HepG2 (cell line): ENCODE measurements around the gene CDK12. TPM values are rescaled to one million over a fixed set of nuclear protein-coding genes. Genes with fewer than 3 reads are reported as not detected.

Experiments
- FOXA1 ChIP-seq, 2 experiments: fragments of 450-650 bp in 1 of 2; sonication (generic) in 1 of 2; formaldehyde crosslinking in 1 of 2; IDR thresholded peaks; 2 replicates each; pipeline versions ENCODE4 v1.4.0 to v1.6.1; 2016 to 2020; ENCODE audit warnings: missing genetic modification reagents in 1 of 2
- GFI1 ChIP-seq: sonication (generic); formaldehyde crosslinking; IDR thresholded peaks from 2 replicates; pipeline ENCODE4 v1.5.0; 2020; ENCODE audit warnings: missing genetic modification reagents, mild to moderate bottlenecking, borderline replicate concordance
- GTF2F1 ChIP-seq: fragments of 150-350 bp; IDR thresholded peaks from 2 replicates; pipeline ENCODE4 v1.6.1; 2014; ENCODE audit warnings: low read length
- HNRNPUL1 ChIP-seq: fragments of 200-400 bp; formaldehyde crosslinking; IDR thresholded peaks from 2 replicates; pipeline ENCODE4 v1.6.1; 2017; ENCODE audit warnings: low read depth, mild to moderate bottlenecking, low read length, moderate library complexity
- KLF6 ChIP-seq: IDR thresholded peaks from 2 replicates; pipeline ENCODE4 v1.8.0; 2016; ENCODE audit warnings: missing biosample characterization, missing genetic modification reagents
- TEAD3 ChIP-seq: optimal IDR thresholded peaks from 2 replicates; pipeline ENCODE3; 2016; ENCODE audit warnings: borderline replicate concordance
- TRIM24 ChIP-seq: sonication (generic); formaldehyde crosslinking; IDR thresholded peaks from 2 replicates; pipeline ENCODE4 v1.8.0; 2022; ENCODE audit warnings: mild to moderate bottlenecking, missing genetic modification reagents
- ZNF331 ChIP-seq: sonication (generic); formaldehyde crosslinking; IDR thresholded peaks from 2 replicates; pipeline ENCODE4 v1.4.0; 2020; ENCODE audit warnings: missing genetic modification reagents
- ZNF382 ChIP-seq: sonication (generic); formaldehyde crosslinking; IDR thresholded peaks from 2 replicates; pipeline ENCODE4 v1.5.0; 2020; ENCODE audit warnings: missing genetic modification reagents, mild to moderate bottlenecking, borderline replicate concordance
- ZNF570 ChIP-seq: sonication (generic); formaldehyde crosslinking; IDR thresholded peaks from 2 replicates; pipeline ENCODE4 v1.4.0; 2020; ENCODE audit warnings: mild to moderate bottlenecking, missing genetic modification reagents, borderline replicate concordance
- ZNF644 ChIP-seq: IDR thresholded peaks from 2 replicates; pipeline ENCODE4 v1.6.1; 2016; ENCODE audit warnings: low read depth
- ZNF674 ChIP-seq: sonication (generic); formaldehyde crosslinking; IDR thresholded peaks from 2 replicates; pipeline ENCODE4 v1.5.0; 2020; ENCODE audit warnings: low read depth, mild to moderate bottlenecking, missing genetic modification reagents
- ZNF772 ChIP-seq: sonication (generic); formaldehyde crosslinking; IDR thresholded peaks from 2 replicates; pipeline ENCODE4 v1.5.0; 2020; ENCODE audit warnings: mild to moderate bottlenecking, missing genetic modification reagents
- polyA plus RNA-seq, 8 experiments: library from polyadenylated mRNA; depleted of rRNA in 3 of 8; stranded (reverse) in 7 of 8; unstranded in 1 of 8; fragments of >200 nt; fragmentation: Illumina TruSeq in 4 of 8; extraction: Trizol in 4 of 8; gene quantifications; 2 replicates each; pipeline versions ENCODE4 v1.2.1 to v1.2.3, GENCODE V29; 2011 to 2016; ENCODE audit warnings: low read depth in 4 of 8, missing spikeins in 1 of 8, mixed read lengths in 1 of 8; ENCODE audit not compliant: insufficient read depth in 1 of 8
- total RNA-seq, 5 experiments: library from RNA; depleted of rRNA; stranded (reverse); fragments of >200 nt; fragmentation: Illumina TruSeq; extraction: Trizol; gene quantifications; 2 replicates each; pipeline ENCODE4 v1.2.3, GENCODE V29; 2016; ENCODE audit warnings: low read depth in 1 of 5
- TF ChIP-seq, protein P1 (sequence below): sonication (generic); formaldehyde crosslinking; IDR thresholded peaks from 2 replicates; pipeline ENCODE4 v1.4.0; 2020; ENCODE audit warnings: missing genetic modification reagents
- TF ChIP-seq, protein P2 (sequence below): sonication (generic); formaldehyde crosslinking; IDR thresholded peaks from 2 replicates; pipeline ENCODE4 v1.4.0; 2020; ENCODE audit warnings: missing genetic modification reagents, mild to moderate bottlenecking, borderline replicate concordance
- TF ChIP-seq, protein P3 (sequence below): sonication (generic); formaldehyde crosslinking; IDR thresholded peaks from 2 replicates; pipeline ENCODE4 v1.4.0; 2020; ENCODE audit warnings: missing genetic modification reagents
- TF ChIP-seq, protein P4 (sequence below): sonication (generic); formaldehyde crosslinking; IDR thresholded peaks from 2 replicates; pipeline ENCODE4 v1.5.1; 2020; ENCODE audit warnings: mild to moderate bottlenecking, missing genetic modification reagents, borderline replicate concordance
- TF ChIP-seq, protein P5 (sequence below): sonication (generic); formaldehyde crosslinking; IDR thresholded peaks from 2 replicates; pipeline ENCODE4 v1.4.0; 2020; ENCODE audit warnings: missing genetic modification reagents

Gene CDK12
- total and polyA plus RNA-seq, 2 of the 13 experiments (the other 11 are each of a cell fraction or from before 2014, with no cell fraction given) = 24.0 to 88.6 TPM

DNA sequence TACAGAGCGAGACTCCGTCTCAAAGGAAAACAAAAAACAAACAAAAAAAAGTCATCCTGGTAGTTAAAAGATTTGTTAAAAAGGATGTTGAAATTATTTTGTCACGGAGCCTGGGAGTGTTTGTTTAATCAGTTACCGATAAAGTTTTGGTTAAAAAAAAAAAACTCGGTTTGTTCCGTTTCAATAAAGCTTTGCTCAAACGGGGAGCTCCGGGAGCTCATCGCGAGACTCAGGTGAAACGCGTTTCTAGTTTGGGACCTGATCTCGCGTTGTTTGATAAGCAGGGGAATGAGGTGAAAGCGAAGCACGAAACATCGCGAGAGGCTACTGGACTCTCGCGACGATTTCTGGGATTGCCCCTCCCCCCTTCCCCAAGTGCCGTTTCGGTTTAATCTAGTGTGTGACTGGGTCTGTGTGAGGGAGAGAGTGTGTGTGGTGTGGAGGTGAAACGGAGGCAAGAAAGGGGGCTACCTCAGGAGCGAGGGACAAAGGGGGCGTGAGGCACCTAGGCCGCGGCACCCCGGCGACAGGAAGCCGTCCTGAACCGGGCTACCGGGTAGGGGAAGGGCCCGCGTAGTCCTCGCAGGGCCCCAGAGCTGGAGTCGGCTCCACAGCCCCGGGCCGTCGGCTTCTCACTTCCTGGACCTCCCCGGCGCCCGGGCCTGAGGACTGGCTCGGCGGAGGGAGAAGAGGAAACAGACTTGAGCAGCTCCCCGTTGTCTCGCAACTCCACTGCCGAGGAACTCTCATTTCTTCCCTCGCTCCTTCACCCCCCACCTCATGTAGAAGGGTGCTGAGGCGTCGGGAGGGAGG, at the start of gene CDK12 (continued):
- TF ChIP-seq, protein P1, sequence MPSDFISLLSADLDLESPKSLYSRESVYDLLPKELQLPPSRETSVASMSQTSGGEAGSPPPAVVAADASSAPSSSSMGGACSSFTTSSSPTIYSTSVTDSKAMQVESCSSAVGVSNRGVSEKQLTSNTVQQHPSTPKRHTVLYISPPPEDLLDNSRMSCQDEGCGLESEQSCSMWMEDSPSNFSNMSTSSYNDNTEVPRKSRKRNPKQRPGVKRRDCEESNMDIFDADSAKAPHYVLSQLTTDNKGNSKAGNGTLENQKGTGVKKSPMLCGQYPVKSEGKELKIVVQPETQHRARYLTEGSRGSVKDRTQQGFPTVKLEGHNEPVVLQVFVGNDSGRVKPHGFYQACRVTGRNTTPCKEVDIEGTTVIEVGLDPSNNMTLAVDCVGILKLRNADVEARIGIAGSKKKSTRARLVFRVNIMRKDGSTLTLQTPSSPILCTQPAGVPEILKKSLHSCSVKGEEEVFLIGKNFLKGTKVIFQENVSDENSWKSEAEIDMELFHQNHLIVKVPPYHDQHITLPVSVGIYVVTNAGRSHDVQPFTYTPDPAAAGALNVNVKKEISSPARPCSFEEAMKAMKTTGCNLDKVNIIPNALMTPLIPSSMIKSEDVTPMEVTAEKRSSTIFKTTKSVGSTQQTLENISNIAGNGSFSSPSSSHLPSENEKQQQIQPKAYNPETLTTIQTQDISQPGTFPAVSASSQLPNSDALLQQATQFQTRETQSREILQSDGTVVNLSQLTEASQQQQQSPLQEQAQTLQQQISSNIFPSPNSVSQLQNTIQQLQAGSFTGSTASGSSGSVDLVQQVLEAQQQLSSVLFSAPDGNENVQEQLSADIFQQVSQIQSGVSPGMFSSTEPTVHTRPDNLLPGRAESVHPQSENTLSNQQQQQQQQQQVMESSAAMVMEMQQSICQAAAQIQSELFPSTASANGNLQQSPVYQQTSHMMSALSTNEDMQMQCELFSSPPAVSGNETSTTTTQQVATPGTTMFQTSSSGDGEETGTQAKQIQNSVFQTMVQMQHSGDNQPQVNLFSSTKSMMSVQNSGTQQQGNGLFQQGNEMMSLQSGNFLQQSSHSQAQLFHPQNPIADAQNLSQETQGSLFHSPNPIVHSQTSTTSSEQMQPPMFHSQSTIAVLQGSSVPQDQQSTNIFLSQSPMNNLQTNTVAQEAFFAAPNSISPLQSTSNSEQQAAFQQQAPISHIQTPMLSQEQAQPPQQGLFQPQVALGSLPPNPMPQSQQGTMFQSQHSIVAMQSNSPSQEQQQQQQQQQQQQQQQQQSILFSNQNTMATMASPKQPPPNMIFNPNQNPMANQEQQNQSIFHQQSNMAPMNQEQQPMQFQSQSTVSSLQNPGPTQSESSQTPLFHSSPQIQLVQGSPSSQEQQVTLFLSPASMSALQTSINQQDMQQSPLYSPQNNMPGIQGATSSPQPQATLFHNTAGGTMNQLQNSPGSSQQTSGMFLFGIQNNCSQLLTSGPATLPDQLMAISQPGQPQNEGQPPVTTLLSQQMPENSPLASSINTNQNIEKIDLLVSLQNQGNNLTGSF (CRISPR knock-in tag) = peak; percentile 84; the same call in 1 of the 2 replicates
- TF ChIP-seq ZNF772 (CRISPR knock-in tag) = no peak; the same call in 1 of the 2 replicates
- TF ChIP-seq ZNF382 (CRISPR knock-in tag) = no peak
- TF ChIP-seq, protein P2, sequence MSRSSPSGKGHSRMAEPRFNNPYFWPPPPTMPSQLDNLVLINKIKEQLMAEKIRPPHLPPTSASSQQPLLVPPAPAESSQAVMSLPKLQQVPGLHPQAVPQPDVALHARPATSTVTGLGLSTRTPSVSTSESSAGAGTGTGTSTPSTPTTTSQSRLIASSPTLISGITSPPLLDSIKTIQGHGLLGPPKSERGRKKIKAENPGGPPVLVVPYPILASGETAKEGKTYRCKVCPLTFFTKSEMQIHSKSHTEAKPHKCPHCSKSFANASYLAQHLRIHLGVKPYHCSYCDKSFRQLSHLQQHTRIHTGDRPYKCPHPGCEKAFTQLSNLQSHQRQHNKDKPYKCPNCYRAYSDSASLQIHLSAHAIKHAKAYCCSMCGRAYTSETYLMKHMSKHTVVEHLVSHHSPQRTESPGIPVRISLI (CRISPR knock-in tag) = peak; percentile 100
- no peak for TF ChIP-seq TRIM24
- TF ChIP-seq ZNF331 (CRISPR knock-in tag) = peak; percentile 26; the same call in 1 of the 2 replicates
- no peak for TF ChIP-seq ZNF570 (CRISPR knock-in tag)
- TF ChIP-seq GTF2F1 = peak; percentile 62; the same call in 1 of the 2 replicates
- TF ChIP-seq ZNF674 = no peak
- no peak for TF ChIP-seq ZNF644 (CRISPR knock-in tag)
- peak; percentile 5; the same call in 1 of the 2 replicates for TF ChIP-seq FOXA1 (IDR thresholded peaks at IDR 0.05)
- TF ChIP-seq FOXA1 (CRISPR knock-in tag; IDR thresholded peaks at IDR 0.05) = peak; percentile 88
- TF ChIP-seq HNRNPUL1 = no peak
- no peak for TF ChIP-seq GFI1 (CRISPR knock-in tag)
- TF ChIP-seq TEAD3 (CRISPR knock-in tag) = peak; percentile 84
- TF ChIP-seq, protein P3, sequence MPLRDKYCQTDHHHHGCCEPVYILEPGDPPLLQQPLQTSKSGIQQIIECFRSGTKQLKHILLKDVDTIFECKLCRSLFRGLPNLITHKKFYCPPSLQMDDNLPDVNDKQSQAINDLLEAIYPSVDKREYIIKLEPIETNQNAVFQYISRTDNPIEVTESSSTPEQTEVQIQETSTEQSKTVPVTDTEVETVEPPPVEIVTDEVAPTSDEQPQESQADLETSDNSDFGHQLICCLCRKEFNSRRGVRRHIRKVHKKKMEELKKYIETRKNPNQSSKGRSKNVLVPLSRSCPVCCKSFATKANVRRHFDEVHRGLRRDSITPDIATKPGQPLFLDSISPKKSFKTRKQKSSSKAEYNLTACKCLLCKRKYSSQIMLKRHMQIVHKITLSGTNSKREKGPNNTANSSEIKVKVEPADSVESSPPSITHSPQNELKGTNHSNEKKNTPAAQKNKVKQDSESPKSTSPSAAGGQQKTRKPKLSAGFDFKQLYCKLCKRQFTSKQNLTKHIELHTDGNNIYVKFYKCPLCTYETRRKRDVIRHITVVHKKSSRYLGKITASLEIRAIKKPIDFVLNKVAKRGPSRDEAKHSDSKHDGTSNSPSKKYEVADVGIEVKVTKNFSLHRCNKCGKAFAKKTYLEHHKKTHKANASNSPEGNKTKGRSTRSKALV (CRISPR knock-in tag) = peak; percentile 39; the same call in 1 of the 2 replicates
- TF ChIP-seq KLF6 (CRISPR knock-in tag) = peak; percentile 78; the same call in 1 of the 2 replicates
- TF ChIP-seq, protein P4, sequence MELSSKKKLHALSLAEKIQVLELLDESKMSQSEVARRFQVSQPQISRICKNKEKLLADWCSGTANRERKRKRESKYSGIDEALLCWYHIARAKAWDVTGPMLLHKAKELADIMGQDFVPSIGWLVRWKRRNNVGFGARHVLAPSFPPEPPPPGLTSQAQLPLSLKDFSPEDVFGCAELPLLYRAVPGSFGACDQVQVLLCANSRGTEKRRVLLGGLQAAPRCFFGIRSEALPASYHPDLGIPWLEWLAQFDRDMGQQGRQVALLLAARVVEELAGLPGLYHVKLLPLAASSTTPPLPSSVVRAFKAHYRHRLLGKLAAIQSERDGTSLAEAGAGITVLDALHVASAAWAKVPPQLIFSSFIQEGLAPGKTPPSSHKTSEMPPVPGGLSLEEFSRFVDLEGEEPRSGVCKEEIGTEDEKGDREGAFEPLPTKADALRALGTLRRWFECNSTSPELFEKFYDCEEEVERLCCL (CRISPR knock-in tag) = no peak
- TF ChIP-seq, protein P5, sequence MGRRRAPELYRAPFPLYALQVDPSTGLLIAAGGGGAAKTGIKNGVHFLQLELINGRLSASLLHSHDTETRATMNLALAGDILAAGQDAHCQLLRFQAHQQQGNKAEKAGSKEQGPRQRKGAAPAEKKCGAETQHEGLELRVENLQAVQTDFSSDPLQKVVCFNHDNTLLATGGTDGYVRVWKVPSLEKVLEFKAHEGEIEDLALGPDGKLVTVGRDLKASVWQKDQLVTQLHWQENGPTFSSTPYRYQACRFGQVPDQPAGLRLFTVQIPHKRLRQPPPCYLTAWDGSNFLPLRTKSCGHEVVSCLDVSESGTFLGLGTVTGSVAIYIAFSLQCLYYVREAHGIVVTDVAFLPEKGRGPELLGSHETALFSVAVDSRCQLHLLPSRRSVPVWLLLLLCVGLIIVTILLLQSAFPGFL (CRISPR knock-in tag) = no peak
